H1 (cell line): Measurements from ENCODE around the gene OSBPL3. TPM values are rescaled to one million over a fixed set of nuclear protein-coding genes. Genes with fewer than 3 reads are reported as not detected.

ENCODE experiments used
- CHD7 ChIP-seq: fragments of 300-600 bp; sonication (generic); IDR thresholded peaks from 2 replicates; pipeline ENCODE4 v1.7.1; 2012; ENCODE audit warnings: low read length, moderate library complexity, mild to moderate bottlenecking, inconsistent platforms; ENCODE audit not compliant: insufficient replicate concordance
- CTBP2 ChIP-seq: IDR thresholded peaks from 2 replicates; pipeline ENCODE4 v1.7.0; 2011; ENCODE audit warnings: borderline replicate concordance, mild to moderate bottlenecking, moderate library complexity, mixed read lengths, low read length; ENCODE audit not compliant: insufficient read depth, insufficient read length
- KDM4A ChIP-seq: IDR thresholded peaks from one replicate; pipeline ENCODE4 v1.7.1; 2012; ENCODE audit warnings: low read depth, mild to moderate bottlenecking, moderate library complexity, low read length, inconsistent platforms; ENCODE audit not compliant: severe bottlenecking
- RNF2 ChIP-seq: fragments of 200-900, 300-1000 bp; sonication (generic); IDR thresholded peaks from 2 replicates; pipeline ENCODE4 v1.7.1; 2016; ENCODE audit warnings: borderline replicate concordance, low read depth, mild to moderate bottlenecking, antibody characterized with exemption, low read length; ENCODE audit not compliant: poor library complexity, severe bottlenecking; ENCODE audit errors: missing control alignments
- SP4 ChIP-seq: IDR thresholded peaks from 2 replicates; pipeline ENCODE4 v1.6.1; 2012; ENCODE audit warnings: low read length, inconsistent platforms
- TCF12 ChIP-seq: IDR thresholded peaks from 2 replicates; pipeline ENCODE4 v1.6.1; 2011; ENCODE audit warnings: low read depth, mild to moderate bottlenecking, low read length
- YY1 ChIP-seq: IDR thresholded peaks from 2 replicates; pipeline ENCODE4 v1.6.1; 2011; ENCODE audit warnings: low read depth, mild to moderate bottlenecking, low read length
- polyA plus RNA-seq, 7 experiments: library from polyadenylated mRNA; depleted of rRNA in 3 of 7; stranded (reverse) in 5 of 7; unstranded in 2 of 7; fragments of >200 nt in 5 of 7; fragments of 200-250 nt in 2 of 7; gene quantifications; 1 replicate in 5 of 7; 2 replicates in 1 of 7; 4 replicates in 1 of 7; pipeline versions ENCODE4 v1.2.1 to v1.2.3, GENCODE V29; 2011 to 2013; ENCODE audit warnings: missing spikeins in 2 of 7, mixed read lengths in 2 of 7
- total RNA-seq: library from RNA; stranded (reverse); fragmentation: NEBNext Ultra II Directional; extraction: Animal tissue kit (Norgen Biotek cat#: 25700); gene quantifications from 2 replicates; pipeline ENCODE4 v1.2.1, GENCODE V29; 2021

The OSBPL3 gene
- total and polyA plus RNA-seq, 2 of the 8 experiments (the other 6 are each of a cell fraction or from before 2014, with no cell fraction given) = 2.8 to 13.9 TPM

DNA sequence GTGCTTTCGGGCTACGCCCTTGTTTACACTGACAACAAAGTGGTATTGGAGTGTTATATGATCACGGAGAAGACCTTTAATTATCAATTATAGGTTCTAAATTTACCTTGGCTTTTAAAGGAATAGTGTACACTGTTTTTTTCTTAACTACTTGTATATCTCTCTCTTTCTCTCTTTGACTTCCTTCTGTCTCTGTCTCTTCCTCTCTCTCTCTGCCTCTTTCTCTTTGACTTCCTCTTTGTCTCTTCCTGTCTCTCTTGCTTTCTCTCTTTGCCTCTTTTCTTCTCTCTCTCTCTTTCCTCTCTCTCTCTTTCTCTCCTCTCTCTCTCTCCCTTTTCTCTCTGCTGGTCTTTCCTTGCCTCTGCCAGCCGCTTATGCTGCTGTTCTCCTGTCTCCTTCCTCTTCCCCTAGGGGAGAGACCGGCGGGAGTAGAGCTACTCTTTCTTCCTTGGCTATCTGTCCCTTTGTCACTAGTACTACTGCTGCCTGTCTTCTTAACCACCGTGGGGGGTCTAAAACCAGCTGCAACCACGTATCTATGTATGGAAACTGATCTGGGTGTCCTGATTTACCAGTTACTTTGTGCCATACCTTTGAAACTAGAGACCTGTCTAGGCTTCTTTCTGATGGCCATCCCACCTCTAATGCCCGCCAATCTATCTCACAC, 185.9 kb downstream of the OSBPL3 start (continued):
- no peak for TF ChIP-seq CTBP2
- no peak for TF ChIP-seq CHD7
- no peak for TF ChIP-seq KDM4A
- no peak for TF ChIP-seq TCF12
- TF ChIP-seq RNF2 = no peak
- no peak for TF ChIP-seq YY1
- TF ChIP-seq SP4 = no peak
- TF ChIP-seq, all 59 proteins: peak for 0
